MCF 10A (cell line): ENCODE results near the gene COL6A3. TPM values are rescaled to one million over a fixed set of nuclear protein-coding genes. Genes with fewer than 3 reads are reported as not detected.

Experiments used
- BruUV-seq: library from RNA; stranded (reverse); fragments of 400-500 nt; replicated peaks from 2 replicates; lab custom pipeline; 2021; lab: Mats Ljungman, UMichigan
- CTCF ChIA-PET: fragments of 300-600 bp; sonication (Branson Sonifier 250); formaldehyde crosslinking; extraction: SDS; loops from one replicate; lab custom pipeline; 2021; ENCODE audit warnings: antibody characterized with exemption, inconsistent platforms; lab: Yijun Ruan, JAX
- POLR2A ChIA-PET: fragments of 300-600, 350-650 bp; sonication (Branson Sonifier 250); formaldehyde crosslinking; extraction: SDS; loops from one replicate; lab custom pipeline; 2020; ENCODE audit warnings: antibody characterized with exemption, inconsistent platforms; lab: Yijun Ruan, JAX
- DNase-seq: peaks from one replicate; pipeline ENCODE4 v3.0.0-alpha.2; 2018; ENCODE audit not compliant: unreplicated experiment
- H3K27ac Mint-ChIP-seq: one replicate; pipeline ENCODE4 v1.8.0; 2022; ENCODE audit warnings: mild to moderate bottlenecking, low read depth, mixed read lengths; ENCODE audit not compliant: unreplicated experiment
- H3K27me3 Mint-ChIP-seq: one replicate; pipeline ENCODE4 v1.8.0; 2022; ENCODE audit warnings: mixed read lengths; ENCODE audit not compliant: insufficient read depth, unreplicated experiment
- H3K36me3 Mint-ChIP-seq: one replicate; pipeline ENCODE4 v1.8.0; 2022; ENCODE audit warnings: mild to moderate bottlenecking, moderate library complexity, mixed read lengths; ENCODE audit not compliant: insufficient read depth, unreplicated experiment
- H3K4me1 Mint-ChIP-seq: one replicate; pipeline ENCODE4 v1.8.0; 2022; ENCODE audit warnings: mixed read lengths; ENCODE audit not compliant: insufficient read depth, unreplicated experiment
- H3K4me3 Mint-ChIP-seq: one replicate; pipeline ENCODE4 v1.8.0; 2022; ENCODE audit warnings: mild to moderate bottlenecking, moderate library complexity, mixed read lengths; ENCODE audit not compliant: unreplicated experiment
- H3K9me3 Mint-ChIP-seq: one replicate; pipeline ENCODE4 v1.8.0; 2022; ENCODE audit warnings: mixed read lengths; ENCODE audit not compliant: unreplicated experiment
- intact Hi-C: fragments of 100-400 bp; cut with micrococcal nuclease; formaldehyde crosslinking; loops from 2 replicates; pipeline ENCODE4 v1.14.1; 2022
- total RNA-seq: library from RNA; stranded (reverse); gene quantifications from 2 replicates; pipeline ENCODE4 v1.2.3, GENCODE V29; 2022
- TF ChIP-seq, protein P1 (sequence below): fragments of 200-600 bp; IDR thresholded peaks from one replicate; pipeline ENCODE4 v1.8.0; 2022; ENCODE audit warnings: antibody characterized with exemption, mild to moderate bottlenecking; ENCODE audit not compliant: unreplicated experiment

COL6A3 gene
- total RNA-seq, 1 experiment from 2014 or later, result 0.19 TPM

DNA sequence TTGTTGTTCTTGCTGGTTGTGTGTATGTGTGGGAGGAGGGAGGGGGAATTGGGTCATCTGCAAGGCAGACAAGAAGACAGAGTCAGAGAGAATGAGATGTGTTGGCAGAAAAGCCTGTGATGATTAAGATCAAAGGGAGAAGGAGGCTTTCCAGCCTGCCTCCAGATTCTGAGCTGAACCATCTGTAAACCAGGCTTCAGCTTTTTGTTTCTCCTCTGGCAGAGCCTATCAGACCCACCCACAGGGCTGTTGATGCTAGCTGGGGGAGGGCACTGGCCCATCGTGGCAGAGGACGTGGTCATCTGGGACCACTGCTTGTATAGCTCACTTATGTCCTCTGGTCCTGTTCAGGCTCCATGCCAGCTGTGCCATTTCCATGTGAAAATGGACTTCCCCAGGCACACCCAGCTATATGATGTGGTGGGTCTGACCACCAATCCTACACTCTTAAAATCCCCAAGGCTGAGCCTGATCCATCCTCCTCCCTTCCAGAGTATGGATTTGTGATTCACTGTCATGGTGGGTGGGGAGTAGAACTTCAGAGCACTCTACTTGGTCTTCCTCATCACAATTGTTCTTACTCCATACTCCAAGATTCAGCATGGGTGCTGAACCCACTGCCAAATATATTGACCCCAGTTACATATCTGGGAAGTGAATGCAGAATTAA is 27.8 kb upstream of the COL6A3 start:
- no peaks in the 10 kb centered on the region for H3K27me3 Mint-ChIP-seq
- no peak overlapping the region for H3K4me3 Mint-ChIP-seq
- no TSS peak for BruUV-seq
- no peak overlapping the region for H3K27ac Mint-ChIP-seq
- POLR2A ChIA-PET, result no interaction called here
- CTCF ChIA-PET, result interaction anchor here (1.1 kb wide), 1 partner anchor 12 kb away, joined by 3 read pairs; no protein-coding TSS in a partner anchor
- H3K36me3 Mint-ChIP-seq, result no peaks in the 10 kb centered on the region
- no peak for DNase-seq
- TF ChIP-seq, protein P1, sequence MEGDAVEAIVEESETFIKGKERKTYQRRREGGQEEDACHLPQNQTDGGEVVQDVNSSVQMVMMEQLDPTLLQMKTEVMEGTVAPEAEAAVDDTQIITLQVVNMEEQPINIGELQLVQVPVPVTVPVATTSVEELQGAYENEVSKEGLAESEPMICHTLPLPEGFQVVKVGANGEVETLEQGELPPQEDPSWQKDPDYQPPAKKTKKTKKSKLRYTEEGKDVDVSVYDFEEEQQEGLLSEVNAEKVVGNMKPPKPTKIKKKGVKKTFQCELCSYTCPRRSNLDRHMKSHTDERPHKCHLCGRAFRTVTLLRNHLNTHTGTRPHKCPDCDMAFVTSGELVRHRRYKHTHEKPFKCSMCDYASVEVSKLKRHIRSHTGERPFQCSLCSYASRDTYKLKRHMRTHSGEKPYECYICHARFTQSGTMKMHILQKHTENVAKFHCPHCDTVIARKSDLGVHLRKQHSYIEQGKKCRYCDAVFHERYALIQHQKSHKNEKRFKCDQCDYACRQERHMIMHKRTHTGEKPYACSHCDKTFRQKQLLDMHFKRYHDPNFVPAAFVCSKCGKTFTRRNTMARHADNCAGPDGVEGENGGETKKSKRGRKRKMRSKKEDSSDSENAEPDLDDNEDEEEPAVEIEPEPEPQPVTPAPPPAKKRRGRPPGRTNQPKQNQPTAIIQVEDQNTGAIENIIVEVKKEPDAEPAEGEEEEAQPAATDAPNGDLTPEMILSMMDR, result no peak
- H3K9me3 Mint-ChIP-seq, result no peaks in the 10 kb centered on the region
- intact Hi-C loops, result no loop called here
- H3K4me1 Mint-ChIP-seq, result peaks cover 16% of the 10 kb centered on the region

DNA sequence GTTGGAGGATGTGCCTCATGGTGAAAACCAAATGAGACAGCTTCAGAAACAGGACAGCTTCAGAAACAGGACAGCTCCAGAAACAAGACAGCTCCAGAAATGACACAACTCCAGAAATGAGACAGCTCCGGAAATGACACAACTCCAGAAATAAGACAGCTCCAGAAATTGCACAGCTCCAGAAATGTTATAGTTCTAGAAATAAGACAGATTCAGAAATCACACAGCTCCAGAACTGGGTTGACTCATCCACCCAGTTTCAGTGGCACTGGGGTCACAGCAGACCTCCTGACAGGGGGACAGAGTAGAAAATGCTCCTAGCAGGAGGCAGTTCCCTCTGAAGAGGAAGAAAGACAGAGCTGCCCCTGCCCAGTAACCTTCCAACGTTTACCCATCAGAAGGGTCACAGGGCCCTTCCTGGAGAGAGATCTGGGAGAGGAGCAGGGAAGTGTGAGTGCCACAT is 26.9 kb upstream of the COL6A3 start:
- H3K9me3 Mint-ChIP-seq, result no peaks in the 10 kb centered on the region
- H3K27me3 Mint-ChIP-seq, result no peaks in the 10 kb centered on the region
- ChIA-PET POLR2A (interaction anchor here (0.6 kb wide), 1 partner anchor 101 kb away, joined by 3 read pairs; no protein-coding TSS in a partner anchor), CTCF (no interaction called here)
- intact Hi-C loops, result no loop called here
- H3K4me1 Mint-ChIP-seq, result peaks cover 21% of the 10 kb centered on the region
- TF ChIP-seq, protein P1, result no peak
- H3K4me3 Mint-ChIP-seq, result no peak overlapping the region
- H3K27ac Mint-ChIP-seq, result no peak overlapping the region
- DNase-seq, result no peak
- BruUV-seq, result no TSS peak
- no peaks in the 10 kb centered on the region for H3K36me3 Mint-ChIP-seq

DNA sequence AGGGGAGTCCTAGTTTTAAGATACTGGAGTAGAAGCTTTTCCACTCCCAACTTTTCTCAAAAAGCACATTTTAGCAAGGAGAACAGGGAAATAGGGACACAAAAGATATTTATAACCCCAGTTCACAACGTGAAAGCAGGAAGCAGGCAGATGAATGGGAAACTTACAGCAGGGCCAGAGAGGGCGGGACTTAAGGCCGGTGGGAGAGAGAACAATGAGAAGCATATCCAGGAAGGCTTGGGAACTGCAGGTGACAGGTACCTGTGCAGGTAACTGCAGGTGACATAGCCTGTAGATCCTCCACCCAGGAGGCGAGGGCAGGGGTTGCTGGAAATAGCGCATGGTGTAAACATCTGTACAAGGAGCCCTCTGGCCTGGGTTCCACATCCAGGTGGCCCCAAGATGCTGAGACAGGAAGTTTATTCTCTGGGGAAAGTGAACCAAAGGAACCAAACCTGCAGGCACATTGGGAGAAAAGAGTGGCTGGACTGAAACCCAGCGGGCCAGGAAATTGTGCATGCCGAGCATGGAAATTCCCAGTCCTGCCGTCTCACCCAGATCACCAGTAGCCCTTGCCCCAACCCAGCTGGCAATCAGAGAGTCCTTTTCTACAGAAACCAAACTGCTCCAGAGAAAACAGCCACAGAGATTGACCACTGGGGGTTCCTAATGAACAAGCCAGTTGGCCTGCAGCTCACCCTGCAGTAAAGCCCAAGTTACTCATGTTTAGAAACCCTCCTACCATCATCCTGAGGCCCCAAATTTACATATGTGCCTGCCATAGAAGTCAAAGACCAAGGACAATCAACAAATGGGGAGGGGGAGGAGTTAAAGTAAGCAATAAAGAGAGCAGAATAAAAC is 24.3 kb upstream of the COL6A3 start:
- H3K27me3 Mint-ChIP-seq, result no peaks in the 10 kb centered on the region
- intact Hi-C loops, result no loop called here
- ChIA-PET POLR2A (interaction anchor here (0.6 kb wide), 1 partner anchor 81 kb away, joined by 3 read pairs; no protein-coding TSS in a partner anchor), CTCF (interaction anchor here (0.6 to 1.1 kb wide), 2 partner anchors 17 to 38 kb away, joined by 3 to 5 read pairs; no protein-coding TSS in a partner anchor)
- DNase-seq, result no peak
- no TSS peak for BruUV-seq
- H3K36me3 Mint-ChIP-seq, result no peaks in the 10 kb centered on the region
- no peak overlapping the region for H3K27ac Mint-ChIP-seq
- no peak overlapping the region for H3K4me3 Mint-ChIP-seq
- TF ChIP-seq, protein P1, result no peak
- no peaks in the 10 kb centered on the region for H3K9me3 Mint-ChIP-seq
- H3K4me1 Mint-ChIP-seq, result peaks cover 30% of the 10 kb centered on the region

DNA sequence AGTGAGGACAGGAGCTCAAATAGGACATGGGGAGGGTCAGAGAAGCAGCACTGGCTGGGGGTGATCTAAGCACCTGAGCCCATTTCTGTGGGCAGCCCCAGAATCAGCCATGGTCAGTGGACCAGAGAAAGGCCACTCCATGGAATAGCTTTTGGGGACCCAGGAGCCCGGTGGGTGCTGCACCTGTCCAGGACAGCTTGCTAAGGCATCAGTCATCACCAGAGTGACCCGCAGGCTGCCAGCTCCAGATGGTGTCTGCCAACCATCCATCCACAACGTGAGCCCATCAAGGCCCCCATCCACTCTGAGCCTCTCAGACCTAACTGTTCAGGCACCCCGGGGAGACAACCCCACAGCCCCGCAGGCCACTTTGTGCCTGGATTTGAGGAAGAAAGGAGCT is 23.6 kb upstream of the COL6A3 start:
- CTCF ChIA-PET, result interaction anchor here (0.6 to 1.1 kb wide), 2 partner anchors 16 to 39 kb away, joined by 3 to 5 read pairs; no protein-coding TSS in a partner anchor
- POLR2A ChIA-PET, result interaction anchor here (0.7 kb wide), 1 partner anchor 21 kb away, joined by 3 read pairs; no protein-coding TSS in a partner anchor
- peaks cover 38% of the 10 kb centered on the region for H3K4me1 Mint-ChIP-seq
- TF ChIP-seq, protein P1, result no peak
- intact Hi-C loops, result no loop called here
- no peak overlapping the region for H3K4me3 Mint-ChIP-seq
- no peaks in the 10 kb centered on the region for H3K36me3 Mint-ChIP-seq
- no peak overlapping the region for H3K27ac Mint-ChIP-seq
- no peaks in the 10 kb centered on the region for H3K9me3 Mint-ChIP-seq
- no peak for DNase-seq
- BruUV-seq, result no TSS peak
- no peaks in the 10 kb centered on the region for H3K27me3 Mint-ChIP-seq
